ENCODE measurements around the gene DIPK2B. TPM values are rescaled to one million over a fixed set of nuclear protein-coding genes. Genes with fewer than 3 reads are reported as not detected.

The DIPK2B gene
- total and polyA plus RNA-seq, 4 donors, result 0.61 to 24.8 (median 0.89) TPM

DNA sequence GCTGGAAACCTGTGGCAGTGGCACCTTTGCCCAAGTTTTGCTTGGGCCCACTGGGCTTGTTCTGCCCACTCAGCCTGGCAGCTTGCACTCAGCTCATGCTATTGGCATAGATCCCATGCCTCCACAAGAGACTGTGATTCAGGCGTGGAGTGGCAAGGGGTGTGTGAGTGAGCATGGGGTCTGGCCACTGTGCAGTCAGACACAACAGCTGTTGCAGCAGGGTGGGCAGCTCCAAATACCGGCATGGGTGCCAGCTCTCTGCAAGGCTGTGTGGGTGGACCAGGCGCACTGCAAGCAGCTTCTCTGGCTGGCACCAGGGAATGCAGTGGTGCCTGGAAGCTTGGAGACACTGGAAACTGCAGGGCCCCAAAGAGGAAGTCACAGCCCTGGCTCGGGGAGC is 27.4 kb upstream of the DIPK2B start:
- peaks cover 0 to 3% (median under 1%) of the 10 kb centered on the region in 4 donors for H3K27me3 ChIP-seq (ENCODE audit: control insufficient read depth in 4 of 4, insufficient read depth in 4 of 4, low read length in 3 of 4)
- H3K9me3 ChIP-seq (ENCODE audit: control insufficient read depth in 4 of 4, low read length in 3 of 4), result no peaks in the 10 kb centered on the region
- WGBS, result 91% methylated on average over 4 of the region's 4 CpGs
- H3K4me3 ChIP-seq (ENCODE audit: low read depth in 1 of 3, low read length in 3 of 3), result no peak overlapping the region
- no peak overlapping the region for H3K9ac ChIP-seq (ENCODE audit: low read depth in 1 of 2, low read length in 2 of 2)
- no peaks in the 10 kb centered on the region for H3K4me1 ChIP-seq (ENCODE audit: control insufficient read depth in 4 of 4, insufficient read depth in 4 of 4, low read length in 3 of 4)
- no peaks in the 10 kb centered on the region for H3K36me3 ChIP-seq (ENCODE audit: control insufficient read depth in 4 of 4, insufficient read depth in 3 of 4, low read depth in 1 of 4, low read length in 3 of 4)
- DNase-seq (ENCODE audit: low spot score), result no peak
- H3K27ac ChIP-seq (ENCODE audit: low read depth in 1 of 2, low read length in 2 of 2), result no peak overlapping the region
- TF ChIP-seq SP1 (IDR thresholded peaks at IDR 0.05) (no peak), YY1 (IDR thresholded peaks at IDR 0.05) (no peak), EGR1 (IDR thresholded peaks at IDR 0.05; ENCODE audit: low read depth in 2 of 2) (no peak)

DNA sequence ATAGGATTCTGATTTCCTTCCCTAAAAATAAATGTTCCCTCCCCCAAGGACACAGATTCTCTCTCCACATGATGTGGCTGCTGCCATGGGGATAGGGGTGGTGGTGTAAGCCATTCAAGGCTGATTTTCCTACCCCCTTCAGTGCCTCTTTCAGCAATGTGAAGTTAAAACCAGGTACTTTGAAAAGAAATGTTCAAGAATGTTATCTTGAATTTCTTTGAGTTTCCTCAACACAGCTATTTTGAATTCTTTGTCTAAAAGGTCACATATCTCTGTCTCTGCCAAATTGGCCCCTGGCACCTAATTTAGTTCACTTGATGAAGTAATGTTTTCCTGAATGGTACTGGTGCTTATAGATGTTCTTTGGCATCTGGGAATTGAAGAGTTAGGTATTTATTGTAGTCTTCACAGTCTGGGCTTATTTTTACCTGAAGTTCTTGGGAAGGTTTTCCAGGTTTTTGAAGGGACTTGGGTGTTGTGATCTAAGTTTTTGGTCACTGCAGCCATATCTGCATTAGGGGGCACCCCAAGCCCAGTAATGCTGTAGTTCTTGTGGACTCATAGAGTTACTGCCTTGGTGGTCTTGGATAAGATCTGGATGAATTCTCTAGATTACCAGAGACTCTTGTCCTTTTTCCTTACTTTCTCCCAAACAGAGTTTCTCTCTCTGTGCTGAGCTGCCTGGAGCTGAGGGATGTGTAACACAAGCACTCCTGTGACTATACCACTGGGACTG is 7.6 kb upstream of the DIPK2B start:
- Histone ChIP-seq H3K36me3 (ENCODE audit: control insufficient read depth in 4 of 4, insufficient read depth in 3 of 4, low read depth in 1 of 4, low read length in 3 of 4) (no peaks in the 10 kb centered on the region), H3K4me3 (ENCODE audit: low read depth in 1 of 3, low read length in 3 of 3) (no peak overlapping the region), H3K4me1 (ENCODE audit: control insufficient read depth in 4 of 4, insufficient read depth in 4 of 4, low read length in 3 of 4) (no peaks in the 10 kb centered on the region), H3K9ac (ENCODE audit: low read depth in 1 of 2, low read length in 2 of 2) (no peak overlapping the region), H3K27ac (ENCODE audit: low read depth in 1 of 2, low read length in 2 of 2) (no peak overlapping the region), H3K27me3 (ENCODE audit: control insufficient read depth in 4 of 4, insufficient read depth in 4 of 4, low read length in 3 of 4) (no peaks in the 10 kb centered on the region), H3K9me3 (ENCODE audit: control insufficient read depth in 4 of 4, low read length in 3 of 4) (peaks cover 0 to 5% (median 1%) of the 10 kb centered on the region in 4 donors)
- TF ChIP-seq TAF1 (conservative IDR thresholded peaks at IDR 0.05) (no peak), EGR1 (IDR thresholded peaks at IDR 0.05; ENCODE audit: low read depth in 2 of 2) (no peak), JUND (IDR thresholded peaks at IDR 0.05) (no peak), NR2F2 (IDR thresholded peaks at IDR 0.05) (no peak), HNF4G (IDR thresholded peaks at IDR 0.05) (no peak), REST (IDR thresholded peaks at IDR 0.05) (no peak)
- no peak for DNase-seq (ENCODE audit: low spot score)

DNA sequence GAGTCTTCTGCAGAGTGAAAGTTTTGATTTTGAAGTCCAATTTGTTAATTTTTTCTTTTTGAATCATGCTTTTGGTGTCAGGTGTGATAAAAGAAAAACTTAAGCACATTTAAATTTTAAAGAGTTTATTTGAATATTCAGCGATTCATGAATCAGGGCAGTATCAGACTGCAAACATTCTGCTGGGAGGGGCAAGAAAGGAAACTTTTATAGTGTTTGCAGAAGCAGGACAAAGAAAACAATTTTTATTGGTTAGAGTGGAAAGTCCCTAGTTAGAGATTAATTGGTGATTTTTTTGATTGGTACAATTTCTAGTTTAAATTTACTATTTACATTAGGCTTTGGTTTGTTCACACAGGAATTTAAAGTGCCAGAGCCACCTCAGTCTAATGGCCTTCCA is 1.5 kb upstream of the DIPK2B start:
- Histone ChIP-seq H3K27me3 (ENCODE audit: control insufficient read depth in 4 of 4, insufficient read depth in 4 of 4, low read length in 3 of 4) (peaks cover 0 to 2% (median 1%) of the 10 kb centered on the region in 4 donors), H3K36me3 (ENCODE audit: control insufficient read depth in 4 of 4, insufficient read depth in 3 of 4, low read depth in 1 of 4, low read length in 3 of 4) (no peaks in the 10 kb centered on the region), H3K9ac (ENCODE audit: low read depth in 1 of 2, low read length in 2 of 2) (no peak overlapping the region), H3K4me1 (ENCODE audit: control insufficient read depth in 4 of 4, insufficient read depth in 4 of 4, low read length in 3 of 4) (no peaks in the 10 kb centered on the region), H3K4me3 (ENCODE audit: low read depth in 1 of 3, low read length in 3 of 3) (no peak overlapping the region), H3K27ac (ENCODE audit: low read depth in 1 of 2, low read length in 2 of 2) (no peak overlapping the region), H3K9me3 (ENCODE audit: control insufficient read depth in 4 of 4, low read length in 3 of 4) (peaks cover 0 to 5% (median 1%) of the 10 kb centered on the region in 4 donors)
- 75% methylated on average over 1 of the region's 1 CpG for WGBS
- DNase-seq (ENCODE audit: low spot score), result no peak
- TF ChIP-seq TAF1 (conservative IDR thresholded peaks at IDR 0.05) (no peak), RAD21 (IDR thresholded peaks at IDR 0.05) (no peak), HNF4G (IDR thresholded peaks at IDR 0.05) (no peak), SP1 (IDR thresholded peaks at IDR 0.05) (no peak), EGR1 (IDR thresholded peaks at IDR 0.05; ENCODE audit: low read depth in 2 of 2) (no peak), FOXA1 (IDR thresholded peaks at IDR 0.05) (no peak), HNF4A (conservative IDR thresholded peaks at IDR 0.05) (no peak), FOXA2 (IDR thresholded peaks at IDR 0.05) (no peak), GABPA (IDR thresholded peaks at IDR 0.05 in 1 of 2, conservative IDR thresholded peaks at IDR 0.05 in 1 of 2) (no peak), NR2F2 (IDR thresholded peaks at IDR 0.05) (no peak), YY1 (IDR thresholded peaks at IDR 0.05) (no peak)
- TF ChIP-seq, protein P1, sequence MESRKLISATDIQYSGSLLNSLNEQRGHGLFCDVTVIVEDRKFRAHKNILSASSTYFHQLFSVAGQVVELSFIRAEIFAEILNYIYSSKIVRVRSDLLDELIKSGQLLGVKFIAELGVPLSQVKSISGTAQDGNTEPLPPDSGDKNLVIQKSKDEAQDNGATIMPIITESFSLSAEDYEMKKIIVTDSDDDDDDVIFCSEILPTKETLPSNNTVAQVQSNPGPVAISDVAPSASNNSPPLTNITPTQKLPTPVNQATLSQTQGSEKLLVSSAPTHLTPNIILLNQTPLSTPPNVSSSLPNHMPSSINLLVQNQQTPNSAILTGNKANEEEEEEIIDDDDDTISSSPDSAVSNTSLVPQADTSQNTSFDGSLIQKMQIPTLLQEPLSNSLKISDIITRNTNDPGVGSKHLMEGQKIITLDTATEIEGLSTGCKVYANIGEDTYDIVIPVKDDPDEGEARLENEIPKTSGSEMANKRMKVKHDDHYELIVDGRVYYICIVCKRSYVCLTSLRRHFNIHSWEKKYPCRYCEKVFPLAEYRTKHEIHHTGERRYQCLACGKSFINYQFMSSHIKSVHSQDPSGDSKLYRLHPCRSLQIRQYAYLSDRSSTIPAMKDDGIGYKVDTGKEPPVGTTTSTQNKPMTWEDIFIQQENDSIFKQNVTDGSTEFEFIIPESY (IDR thresholded peaks at IDR 0.05), result no peak
- TF ChIP-seq, protein P2, sequence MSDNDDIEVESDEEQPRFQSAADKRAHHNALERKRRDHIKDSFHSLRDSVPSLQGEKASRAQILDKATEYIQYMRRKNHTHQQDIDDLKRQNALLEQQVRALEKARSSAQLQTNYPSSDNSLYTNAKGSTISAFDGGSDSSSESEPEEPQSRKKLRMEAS (IDR thresholded peaks at IDR 0.05), result no peak
- TF ChIP-seq, protein P3, sequence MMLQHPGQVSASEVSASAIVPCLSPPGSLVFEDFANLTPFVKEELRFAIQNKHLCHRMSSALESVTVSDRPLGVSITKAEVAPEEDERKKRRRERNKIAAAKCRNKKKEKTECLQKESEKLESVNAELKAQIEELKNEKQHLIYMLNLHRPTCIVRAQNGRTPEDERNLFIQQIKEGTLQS (IDR thresholded peaks at IDR 0.05), result no peak
- TF ChIP-seq, protein P4, sequence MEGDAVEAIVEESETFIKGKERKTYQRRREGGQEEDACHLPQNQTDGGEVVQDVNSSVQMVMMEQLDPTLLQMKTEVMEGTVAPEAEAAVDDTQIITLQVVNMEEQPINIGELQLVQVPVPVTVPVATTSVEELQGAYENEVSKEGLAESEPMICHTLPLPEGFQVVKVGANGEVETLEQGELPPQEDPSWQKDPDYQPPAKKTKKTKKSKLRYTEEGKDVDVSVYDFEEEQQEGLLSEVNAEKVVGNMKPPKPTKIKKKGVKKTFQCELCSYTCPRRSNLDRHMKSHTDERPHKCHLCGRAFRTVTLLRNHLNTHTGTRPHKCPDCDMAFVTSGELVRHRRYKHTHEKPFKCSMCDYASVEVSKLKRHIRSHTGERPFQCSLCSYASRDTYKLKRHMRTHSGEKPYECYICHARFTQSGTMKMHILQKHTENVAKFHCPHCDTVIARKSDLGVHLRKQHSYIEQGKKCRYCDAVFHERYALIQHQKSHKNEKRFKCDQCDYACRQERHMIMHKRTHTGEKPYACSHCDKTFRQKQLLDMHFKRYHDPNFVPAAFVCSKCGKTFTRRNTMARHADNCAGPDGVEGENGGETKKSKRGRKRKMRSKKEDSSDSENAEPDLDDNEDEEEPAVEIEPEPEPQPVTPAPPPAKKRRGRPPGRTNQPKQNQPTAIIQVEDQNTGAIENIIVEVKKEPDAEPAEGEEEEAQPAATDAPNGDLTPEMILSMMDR (IDR thresholded peaks at IDR 0.05; ENCODE audit: low read depth, low read length, missing input control), result no peak
